Measurements from ENCODE around the gene SCG3.

SCG3 gene

GRCh38 chr15:51731549-51732267 lies 50.4 kb downstream of the SCG3 start:
- peak; percentile 45 to 46 for DNase-seq

GRCh38 chr15:51732646-51733045 lies 51.3 kb downstream of the SCG3 start:
- DNase-seq, result no peak

- DNase-seq, result peak in 1 of 2 experiments; percentile 25
Observed at GRCh38 chr15:51735228-51736010, 54.1 kb downstream of the SCG3 start.

- peak in 1 of 2 experiments; percentile 26 for DNase-seq
Observed at GRCh38 chr15:51736069-51736468, 54.8 kb downstream of the SCG3 start.

GRCh38 chr15:51736751-51737521 lies 55.6 kb downstream of the SCG3 start:
- peak; percentile 74 to 78 for DNase-seq

- DNase-seq, result peak; percentile 69 to 80
Observed at GRCh38 chr15:51737522-51738305, 56.4 kb downstream of the SCG3 start, which contains the start of gene LYSMD2. Gene LYSMD2 (minus strand): TSS chr15:51737655. CDS start chr15:51737622, 33 bp downstream.

- DNase-seq, result no peak
Observed at GRCh38 chr15:51738553-51738952, 57.2 kb downstream of the SCG3 start.

GRCh38 chr15:51739061-51739712 lies 57.9 kb downstream of the SCG3 start:
- DNase-seq, result no peak

GRCh38 chr15:51749307-51749706 lies 68.0 kb downstream of the SCG3 start:
- DNase-seq, result no peak

GRCh38 chr15:51750186-51750585 lies 68.9 kb downstream of the SCG3 start:
- DNase-seq, result no peak

GRCh38 chr15:51750792-51751696 lies 69.7 kb downstream of the SCG3 start, which contains the start of gene TMOD2:
Gene TMOD2 (plus strand): TSS chr15:51751597. CDS start chr15:51766442, 14,845 bp downstream.
- DNase-seq, result peak; percentile 55 to 73

- DNase-seq, result peak; percentile 40 to 53
Observed at GRCh38 chr15:51751697-51752683, 70.7 kb downstream of the SCG3 start.

GRCh38 chr15:51752888-51753287 lies 71.6 kb downstream of the SCG3 start:
- DNase-seq, result no peak

GRCh38 chr15:51754267-51754666 lies 73.0 kb downstream of the SCG3 start:
- no peak for DNase-seq

- DNase-seq, result no peak
Observed at GRCh38 chr15:51755790-51756189, 74.5 kb downstream of the SCG3 start.

GRCh38 chr15:51756482-51756881 lies 75.2 kb downstream of the SCG3 start:
- DNase-seq, result no peak

GRCh38 chr15:51757450-51757849 lies 76.1 kb downstream of the SCG3 start:
- DNase-seq, result no peak

- no peak for DNase-seq
Observed at GRCh38 chr15:51758645-51759044, 77.3 kb downstream of the SCG3 start.

- DNase-seq, result peak in 1 of 2 experiments; percentile 23
Observed at GRCh38 chr15:51759557-51760070, 78.3 kb downstream of the SCG3 start.

Measured in activated T-cell treated with anti-CD3 and anti-CD28 coated beads, Interleukin-2, amount 50 U/mL, for 48 hours (primary cell).